HG03575 (cell line): ENCODE data around the gene DHH.
"Not testable (repeated sequence)": the region's sequence is repeated elsewhere in the genome, so short reads cannot be mapped to it uniquely, and the experiment has no call there.

ENCODE experiments used
- ATAC-seq: cut with Tn5 transposase; IDR thresholded peaks from one replicate; pipeline ENCODE4 v1.9.1; 2021; ENCODE audit not compliant: unreplicated experiment, insufficient number of reproducible peaks, low FRiP score; ENCODE audit errors: extremely low read depth

Gene DHH

DNA sequence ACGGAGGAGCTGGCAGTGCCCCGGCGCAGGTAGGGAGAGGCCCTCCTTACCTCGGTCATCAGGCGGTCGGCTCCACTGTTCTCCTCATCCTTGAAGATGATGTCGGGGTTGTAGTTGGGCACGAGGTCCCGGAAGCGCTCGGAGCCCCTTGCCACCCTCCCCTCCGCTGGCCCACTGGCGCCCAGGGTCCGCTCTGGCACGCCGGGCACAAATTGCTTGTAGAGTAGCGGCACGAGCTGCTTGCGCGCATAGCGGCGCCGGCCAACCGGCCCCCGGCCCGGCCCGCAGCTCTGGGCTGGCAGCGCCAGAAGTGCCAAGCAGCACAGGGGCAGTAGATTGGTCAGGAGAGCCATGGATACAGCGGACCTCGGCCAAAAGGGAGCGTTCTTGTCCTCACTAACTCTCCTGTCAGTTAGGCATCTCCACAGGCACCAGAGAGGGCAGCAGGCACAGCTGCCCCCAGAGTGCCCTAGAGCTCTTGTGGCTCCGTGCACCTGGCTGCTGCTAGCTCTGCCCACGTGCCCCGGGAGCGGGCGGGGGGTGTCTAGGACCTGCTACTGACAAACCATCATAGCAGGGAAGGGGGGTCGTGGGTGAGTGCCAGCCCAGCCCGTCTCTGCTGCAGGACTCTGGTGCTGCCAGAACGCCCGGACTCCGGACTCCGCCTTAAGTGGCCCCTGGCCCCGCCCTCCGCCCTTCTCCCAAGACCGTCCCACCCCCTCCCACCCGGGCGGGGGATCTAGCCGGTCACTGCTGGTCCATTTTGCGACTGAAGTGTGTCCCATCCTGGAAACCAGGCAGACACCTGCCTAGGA lies at the start of gene DHH:
Gene DHH, minus strand, starts transcription at position 642 of the 815 bp plus-strand sequence. Its CDS starts 289 bp downstream, at position 353.
- no peak for ATAC-seq

DNA sequence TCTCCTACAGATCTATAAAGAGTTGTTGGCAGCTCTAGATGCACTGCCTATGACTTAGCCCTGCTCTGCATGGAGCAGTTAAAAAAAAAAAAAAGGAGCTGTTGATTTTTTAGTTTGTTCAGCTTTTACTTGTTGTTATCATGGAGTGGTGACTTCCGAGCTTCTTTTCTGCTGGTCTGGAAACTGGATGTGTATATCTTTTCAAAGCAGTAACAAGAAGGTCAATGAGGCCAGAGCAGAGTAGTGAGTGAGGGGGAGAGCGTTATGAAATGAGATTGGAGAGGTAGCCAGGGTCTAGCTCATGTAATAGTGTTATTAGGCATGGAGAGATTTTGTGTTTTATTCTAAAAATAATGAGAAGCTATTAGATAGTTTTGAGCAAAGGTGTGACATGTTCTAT lies 49.8 kb upstream of the DHH start:
- ATAC-seq = no peak

DNA sequence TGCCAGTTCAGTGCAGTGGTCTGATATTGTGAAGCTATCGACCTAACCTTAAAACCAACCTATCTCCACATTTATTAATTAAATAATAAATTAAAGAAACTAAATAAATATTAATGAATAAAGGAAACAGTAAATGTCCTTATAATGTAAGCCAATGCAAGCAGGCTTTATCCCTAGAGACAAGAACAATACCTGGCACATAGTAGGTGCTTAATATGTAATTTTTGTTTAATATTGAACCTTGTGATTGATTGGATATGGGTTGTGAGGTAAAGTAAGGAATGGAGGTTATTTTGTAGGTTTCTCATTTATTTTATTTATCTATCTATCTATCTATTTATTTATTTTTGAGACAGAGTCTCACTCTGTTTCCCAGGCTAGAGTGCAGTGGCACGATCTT lies 44.4 kb upstream of the DHH start:
- ATAC-seq = no peak

DNA sequence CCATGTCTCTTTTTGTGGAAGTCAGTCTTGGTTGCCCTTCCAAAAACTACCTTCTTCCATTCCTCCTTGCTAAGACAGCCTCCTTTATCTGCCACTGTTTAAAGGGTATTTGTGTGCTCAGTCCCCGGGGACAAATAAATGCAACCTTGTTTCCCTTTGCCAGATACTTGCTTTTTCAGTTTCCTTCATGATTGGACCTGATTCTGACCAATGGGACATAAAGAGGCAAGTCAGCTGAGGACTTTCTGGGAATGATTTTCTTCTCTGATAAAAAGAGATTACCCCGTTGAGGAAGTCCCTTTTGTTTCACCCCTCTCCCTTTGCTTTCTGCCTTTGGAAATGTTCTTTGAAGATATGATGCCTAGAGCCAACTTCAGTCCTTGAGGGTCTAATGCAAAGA lies 44.0 kb upstream of the DHH start:
- ATAC-seq = no peak

DNA sequence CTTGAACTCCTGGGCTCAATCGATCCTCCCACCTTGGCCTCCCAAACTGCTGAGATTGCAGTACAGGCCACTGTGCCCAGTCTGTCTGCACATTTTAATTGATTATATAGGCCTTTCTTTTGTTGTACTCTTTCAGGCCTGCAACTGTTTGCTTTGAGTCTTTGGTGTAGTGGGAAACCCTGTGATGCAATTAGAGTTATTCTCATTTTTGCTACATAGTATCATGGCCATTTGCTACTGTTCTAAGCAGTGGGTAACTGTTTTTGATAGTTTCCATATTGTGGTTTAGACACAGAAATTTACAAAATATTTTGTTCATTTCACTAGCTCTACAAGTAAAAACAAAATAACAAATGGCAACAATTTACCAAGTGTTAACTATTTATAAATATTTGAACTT lies 42.9 kb upstream of the DHH start:
- no peak for ATAC-seq

DNA sequence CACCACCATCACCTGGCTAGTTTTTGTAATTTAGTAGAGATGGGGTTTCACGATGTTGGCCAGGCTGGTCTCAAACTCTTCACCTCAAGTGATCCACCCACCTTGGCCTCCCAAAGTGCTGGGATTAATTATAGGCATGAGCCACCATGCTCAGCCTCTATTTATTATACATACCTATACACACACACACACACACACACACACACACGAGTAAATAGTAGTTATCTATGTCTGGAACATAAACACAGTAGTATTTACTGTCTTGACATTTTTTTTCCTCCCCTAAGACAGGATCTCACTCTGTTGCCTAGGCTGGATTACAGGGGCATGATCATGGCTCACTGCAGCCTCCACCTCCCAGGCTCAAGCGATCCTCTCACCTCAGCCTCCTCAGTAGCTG lies 42.4 kb upstream of the DHH start:
- not testable (repeated sequence) for ATAC-seq

DNA sequence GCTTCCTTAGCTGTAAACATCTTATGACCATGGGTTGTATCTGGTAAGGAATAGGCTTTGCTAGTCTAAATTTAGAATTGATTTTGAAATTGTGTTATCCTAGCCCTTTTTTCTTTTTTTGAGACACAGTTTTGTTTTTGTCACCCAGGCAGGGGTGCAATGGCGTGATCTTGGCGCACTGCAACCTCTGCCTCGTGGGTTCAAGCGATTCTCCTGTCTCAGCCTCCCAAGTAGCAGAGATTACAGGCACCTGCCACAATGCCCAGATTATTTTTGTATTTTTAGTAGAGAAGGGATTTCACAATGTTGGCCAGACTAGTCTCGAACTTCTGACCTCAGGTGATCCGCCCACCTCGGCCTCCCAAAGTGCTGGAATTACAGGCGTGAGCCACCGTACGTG lies 39.0 kb upstream of the DHH start:
- no peak for ATAC-seq

DNA sequence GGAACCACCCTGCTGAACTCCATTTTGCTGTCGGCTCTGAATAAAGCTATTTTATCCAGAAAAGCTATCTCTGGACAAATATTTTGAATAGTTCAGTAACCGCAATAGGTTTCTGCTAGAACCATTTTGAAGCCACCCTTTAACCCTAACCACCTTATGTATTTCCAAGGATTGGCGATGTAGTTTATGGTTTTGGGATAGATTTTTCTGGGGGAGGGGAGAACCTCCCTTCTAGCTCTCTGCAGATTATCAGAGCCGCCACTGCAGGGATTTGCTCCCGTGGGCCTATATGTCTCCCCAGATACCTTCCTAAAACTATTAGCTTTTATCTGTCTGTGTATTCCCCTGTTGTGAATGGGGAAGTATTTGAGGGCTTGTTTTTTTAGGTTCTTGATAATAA lies 38.4 kb upstream of the DHH start:
- ATAC-seq = no peak

DNA sequence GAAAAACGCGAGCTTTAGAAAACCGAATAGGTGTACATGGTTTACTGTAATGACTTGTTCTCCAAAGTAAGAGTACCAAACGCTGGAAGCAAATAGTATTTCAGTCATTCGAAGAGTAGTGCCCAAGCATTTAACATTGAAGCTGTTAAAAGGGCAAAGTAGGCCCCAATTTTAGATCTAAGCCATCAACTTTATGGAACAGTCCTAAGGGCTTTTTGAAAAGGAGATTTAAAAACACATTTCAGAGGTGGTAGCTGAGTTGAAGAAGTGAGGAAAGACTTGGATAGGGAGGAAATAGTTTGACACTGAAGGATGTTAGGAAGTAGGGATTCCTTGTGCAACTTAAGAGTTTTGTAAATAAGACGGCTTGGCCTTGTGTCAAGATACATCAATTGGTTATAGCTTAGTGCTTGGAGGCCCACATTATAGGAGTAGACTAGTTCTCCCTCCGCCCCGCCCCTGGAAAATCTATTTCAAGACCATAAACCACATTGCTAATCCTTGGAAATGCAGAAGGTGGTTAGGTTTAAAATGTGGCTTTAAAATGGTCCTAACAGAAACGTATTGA lies 37.4 kb upstream of the DHH start:
- no peak for ATAC-seq

DNA sequence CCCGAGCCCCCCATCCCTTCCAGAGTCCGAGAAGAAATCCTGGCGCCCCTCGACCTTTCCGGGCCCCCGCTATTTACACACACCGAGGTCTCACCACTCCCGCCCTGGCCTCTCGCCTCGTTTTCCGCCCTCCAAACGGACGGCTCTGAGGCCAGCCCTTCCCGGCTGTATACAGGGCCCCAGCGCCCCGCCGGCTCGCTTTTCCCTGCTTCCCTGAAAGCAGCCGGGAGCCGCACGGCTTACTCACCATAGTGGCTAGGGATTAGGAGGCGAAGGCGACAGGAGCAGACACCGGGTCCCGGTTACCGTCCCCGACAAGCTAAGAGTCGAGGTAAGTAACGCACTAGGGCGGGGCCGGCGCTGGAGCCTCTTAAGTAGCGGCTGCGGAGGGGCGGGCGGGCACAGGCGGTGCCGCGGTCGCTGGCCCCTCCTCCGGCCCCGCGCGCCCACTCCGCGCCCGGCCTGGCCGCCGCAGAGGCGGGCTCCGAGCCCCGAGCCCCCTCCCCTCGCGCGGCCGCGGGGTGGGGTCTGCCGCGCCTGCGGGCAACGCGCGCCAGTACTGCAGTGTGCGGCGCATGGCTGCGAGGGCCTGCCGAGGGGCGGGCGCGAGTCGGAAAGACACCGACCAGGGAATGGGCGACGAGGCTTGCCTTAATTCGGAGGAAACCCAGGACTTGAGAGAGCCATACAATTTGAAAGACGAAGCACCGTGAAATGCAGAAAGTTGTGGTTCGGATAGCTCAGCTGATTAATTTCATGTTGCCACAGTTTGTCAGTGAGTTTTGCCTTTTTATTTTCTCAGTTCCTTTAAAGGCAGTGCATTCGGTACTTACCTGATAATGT lies 36.7 kb upstream of the DHH start, which contains the start of gene TUBA1B:
Gene TUBA1B, minus strand, starts transcription at position 345 of the 843 bp plus-strand sequence. Its CDS starts 95 bp downstream, at position 250.
- no peak for ATAC-seq

DNA sequence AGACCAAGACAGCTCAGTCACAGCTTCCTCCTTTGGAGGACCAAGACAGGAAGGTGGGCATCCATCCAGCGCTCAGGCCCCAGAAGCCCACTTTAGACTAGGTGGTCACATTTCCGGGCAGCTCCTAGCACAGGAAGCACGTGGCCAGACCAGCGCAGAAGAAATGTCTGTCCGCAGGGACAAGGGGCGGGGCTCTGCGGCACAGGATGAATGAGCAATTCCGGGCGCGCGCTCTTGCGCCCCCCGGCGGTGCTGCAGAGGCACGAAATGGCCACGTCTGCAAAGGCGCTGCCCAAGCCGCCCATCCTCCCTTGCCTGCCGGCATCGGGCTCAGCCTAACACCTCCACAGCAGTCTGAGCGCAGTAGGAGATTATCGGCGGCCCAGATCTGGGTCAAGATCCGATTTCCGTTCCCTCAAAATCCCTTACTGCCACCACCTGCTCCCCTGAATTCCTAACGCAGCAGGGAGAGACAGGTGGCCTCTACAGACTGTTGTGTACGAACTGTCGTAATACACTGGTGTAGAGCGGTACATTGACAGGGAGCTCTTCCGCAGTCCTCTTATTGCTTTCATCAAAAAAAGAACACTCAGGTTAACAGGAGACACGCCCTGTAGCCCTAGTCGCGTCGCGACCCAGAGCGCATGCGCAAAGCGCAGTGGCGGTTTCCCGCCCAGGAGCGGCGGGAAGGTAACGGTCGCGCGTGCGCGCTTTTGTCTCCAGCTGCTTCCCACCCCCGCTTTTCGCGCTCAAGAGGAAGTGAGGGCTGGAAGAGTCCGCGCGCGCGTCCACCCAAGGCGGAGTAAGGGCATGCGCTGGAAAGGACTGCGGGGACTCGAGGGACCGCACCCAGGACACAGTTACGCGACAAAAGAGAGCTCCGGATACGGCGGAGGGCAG lies 35.8 kb upstream of the DHH start:
- ATAC-seq = no peak

DNA sequence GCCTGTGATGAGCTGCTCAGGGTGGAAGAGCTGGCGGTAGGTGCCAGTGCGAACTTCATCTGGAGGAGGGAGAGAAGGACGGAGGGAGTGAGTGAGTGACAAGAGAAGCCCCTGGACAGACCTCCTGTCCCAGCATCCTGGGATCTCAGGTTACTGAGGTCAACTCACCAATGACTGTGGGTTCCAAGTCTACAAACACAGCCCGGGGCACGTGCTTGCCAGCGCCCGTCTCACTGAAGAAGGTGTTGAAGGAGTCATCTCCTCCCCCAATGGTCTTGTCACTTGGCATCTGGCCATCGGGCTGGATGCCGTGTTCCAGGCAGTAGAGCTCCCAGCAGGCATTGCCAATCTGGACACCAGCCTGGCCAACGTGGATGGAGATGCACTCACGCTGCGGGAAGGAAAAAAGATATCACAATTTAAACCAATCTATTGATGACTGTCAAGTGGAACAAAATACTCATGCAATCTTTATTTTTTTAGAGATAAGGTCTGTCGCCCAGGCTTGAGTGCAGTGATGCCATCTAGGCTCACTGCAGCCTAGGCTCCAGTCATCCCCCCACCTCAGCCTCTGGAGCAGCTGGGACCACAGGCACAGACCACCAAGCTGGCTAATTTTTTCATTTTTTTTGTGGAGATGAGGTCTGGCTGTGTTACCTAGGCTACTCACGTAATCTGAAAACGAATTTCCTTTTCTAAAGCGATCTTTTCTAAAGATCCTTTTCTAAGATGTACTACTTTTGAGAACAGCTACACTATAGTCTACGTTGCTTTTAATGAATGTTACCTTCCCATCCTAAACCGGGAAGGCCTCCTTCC lies 34.9 kb upstream of the DHH start:
- ATAC-seq = no peak

DNA sequence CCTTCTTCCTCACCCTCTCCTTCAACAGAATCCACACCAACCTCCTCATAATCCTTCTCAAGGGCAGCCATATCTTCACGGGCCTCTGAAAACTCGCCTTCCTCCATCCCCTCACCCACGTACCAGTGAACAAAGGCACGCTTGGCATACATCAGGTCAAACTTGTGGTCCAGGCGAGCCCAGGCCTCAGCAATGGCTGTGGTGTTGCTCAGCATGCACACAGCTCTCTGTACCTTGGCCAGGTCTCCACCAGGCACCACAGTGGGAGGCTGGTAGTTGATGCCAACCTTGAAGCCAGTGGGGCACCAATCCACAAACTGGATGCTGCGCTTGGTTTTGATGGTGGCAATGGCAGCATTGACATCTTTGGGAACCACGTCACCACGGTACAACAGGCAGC lies 33.4 kb upstream of the DHH start:
- not testable (repeated sequence) for ATAC-seq

DNA sequence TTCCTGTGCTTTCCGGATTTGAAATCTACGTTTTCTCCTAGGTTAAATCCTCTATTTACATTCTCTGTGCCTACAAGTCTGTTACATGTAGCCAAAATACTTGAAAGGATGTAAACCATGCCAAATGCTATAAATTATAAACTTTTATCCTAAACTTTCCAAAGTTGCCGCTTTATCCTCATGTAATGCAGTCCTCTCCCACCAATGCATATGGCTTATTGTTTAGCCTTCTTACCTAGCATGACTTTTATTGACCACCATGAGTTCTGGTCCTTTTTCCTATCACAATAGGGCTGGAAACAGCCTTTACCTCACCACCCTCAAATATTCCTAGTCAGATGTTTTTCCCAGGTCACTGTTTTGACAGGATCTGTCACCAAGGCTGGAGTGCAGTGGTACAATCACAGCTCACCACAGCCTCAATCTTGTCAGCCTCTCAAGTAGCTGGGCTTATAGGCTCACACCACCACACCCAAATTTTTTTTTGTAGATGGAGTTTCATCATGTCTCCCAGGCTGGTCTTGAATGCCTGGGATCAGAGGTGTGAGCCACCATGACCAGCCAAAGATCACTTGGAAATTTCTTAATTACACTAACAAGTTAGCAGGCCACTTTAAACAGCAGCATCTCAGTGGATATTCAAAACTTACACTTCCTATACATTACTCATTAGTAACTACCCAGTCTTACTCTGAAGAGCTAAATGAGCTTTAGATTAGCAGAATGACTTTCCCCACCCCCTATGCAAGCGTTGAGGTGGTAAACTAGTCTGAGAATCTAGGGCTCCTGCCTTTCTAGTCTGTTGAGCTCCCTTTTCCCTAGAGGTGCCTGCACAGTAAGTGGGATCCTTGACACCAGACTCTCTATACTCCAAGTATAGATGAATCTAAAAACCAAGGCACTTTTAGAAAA lies 32.5 kb upstream of the DHH start:
- ATAC-seq = no peak

DNA sequence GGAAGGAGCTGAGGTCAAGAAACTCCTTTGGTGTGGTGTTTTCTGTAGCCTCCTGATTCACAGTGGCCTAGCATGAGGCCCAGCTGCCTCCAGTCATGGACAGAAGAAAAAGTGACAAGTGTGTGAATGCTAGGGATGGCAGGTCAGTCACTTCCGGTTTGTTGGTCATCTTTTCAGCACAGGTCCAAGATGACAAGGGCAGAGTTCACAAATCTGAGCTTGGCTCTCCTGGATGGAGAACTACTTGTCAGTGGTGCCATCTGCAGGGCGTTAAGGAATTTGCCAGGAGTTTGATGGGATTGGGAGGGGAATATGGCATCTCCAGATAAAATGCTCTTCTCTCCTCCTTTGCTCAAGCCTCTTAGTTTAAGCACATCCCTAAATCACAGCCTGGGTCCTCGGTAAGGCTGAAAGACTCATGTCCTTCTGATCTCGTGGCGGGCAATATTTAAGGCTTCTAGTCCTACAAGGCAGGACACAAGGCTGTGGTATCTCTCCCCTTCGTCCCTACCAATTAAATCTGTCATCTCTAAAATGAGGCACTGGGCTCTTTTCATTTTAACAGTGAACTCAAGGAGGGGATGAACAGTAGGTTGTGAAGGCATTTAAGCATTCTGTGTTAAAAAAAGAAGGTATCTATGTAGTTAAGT lies 26.6 kb upstream of the DHH start:
- ATAC-seq = no peak

DNA sequence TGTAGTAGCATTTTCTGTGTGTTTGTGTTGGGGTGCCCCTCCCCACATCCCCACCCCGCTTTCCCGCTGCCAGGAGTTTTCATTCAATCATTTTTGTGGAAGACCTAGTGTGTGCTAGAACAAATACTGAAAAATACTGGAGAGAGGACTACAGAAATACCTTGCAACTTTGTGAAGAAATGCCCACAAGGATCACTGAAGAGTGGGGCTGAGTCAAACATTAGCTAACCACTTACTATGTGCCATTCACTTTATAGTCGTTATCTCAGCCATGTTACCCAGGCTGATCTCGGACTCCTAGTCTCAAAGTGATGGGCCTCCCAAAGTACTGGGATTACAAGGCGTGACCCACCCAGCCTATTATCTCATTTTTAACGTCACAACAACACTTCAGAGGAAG lies 16.6 kb upstream of the DHH start:
- no peak for ATAC-seq
